B cell (primary cell): Measurements from ENCODE around the gene RHCG.

ENCODE experiments used
- CTCF ChIP-seq: fragments of 200-600 bp; IDR thresholded peaks from one replicate; pipeline ENCODE4 v1.8.0; 2022; ENCODE audit warnings: antibody characterized with exemption, mild to moderate bottlenecking
- EZH2 ChIP-seq: IDR thresholded peaks from 2 replicates; pipeline ENCODE4 v1.6.1; 2012; ENCODE audit warnings: borderline replicate concordance, low read depth, mild to moderate bottlenecking, moderate library complexity, low read length; ENCODE audit not compliant: insufficient read depth, poor library complexity, severe bottlenecking

- TF ChIP-seq EZH2, result no peak
- no peak for TF ChIP-seq CTCF
Measured at GRCh38 chr15:89479173-89479572, 17.2 kb downstream of the RHCG start.
